Neural crest cell (in vitro differentiated cells): ENCODE results near the gene MIEN1. TPM values are rescaled to one million over a fixed set of nuclear protein-coding genes. Genes with fewer than 3 reads are reported as not detected.

Source experiments
- DNase-seq: peaks from one replicate; pipeline ENCODE4 v3.0.0; 2021; ENCODE audit warnings: low read depth, mixed read lengths, low spot score
- H3K27ac Mint-ChIP-seq: one replicate; pipeline ENCODE4 v1.8.0; 2021; ENCODE audit warnings: mild to moderate bottlenecking, mixed read lengths; ENCODE audit not compliant: unreplicated experiment
- H3K27me3 Mint-ChIP-seq: 2 replicates; pipeline ENCODE4 v1.8.0; 2021; ENCODE audit warnings: low read depth, mild to moderate bottlenecking, mixed read lengths
- H3K36me3 Mint-ChIP-seq: 2 replicates; pipeline ENCODE4 v1.8.0; 2021; ENCODE audit warnings: low read depth, mild to moderate bottlenecking, mixed read lengths
- H3K4me1 Mint-ChIP-seq: 2 replicates; pipeline ENCODE4 v1.8.0; 2021; ENCODE audit warnings: mixed read lengths
- H3K4me3 Mint-ChIP-seq: one replicate; pipeline ENCODE4 v1.8.0; 2021; ENCODE audit warnings: mild to moderate bottlenecking, mixed read lengths
- H3K9me3 Mint-ChIP-seq: 2 replicates; pipeline ENCODE4 v1.8.0; 2021; ENCODE audit warnings: mixed read lengths
- CTCF ChIP-seq: fragments of 200-600 bp; sonication (generic); conservative IDR thresholded peaks from 2 replicates; pipeline ENCODE4 v1.5.0; 2021; ENCODE audit warnings: antibody characterized with exemption, mild to moderate bottlenecking
- total RNA-seq: library from RNA; stranded (reverse); gene quantifications from 2 replicates; pipeline ENCODE4 v1.2.1, GENCODE V29; 2021

The MIEN1 gene
- total RNA-seq, 1 donor from 2014 or later, result 35.6 TPM

GRCh38 chr17:39744836-39745215 lies 14.5 kb upstream of the MIEN1 start:
- no peaks in the 10 kb centered on the region for H3K4me1 Mint-ChIP-seq
- no peak overlapping the region for H3K27ac Mint-ChIP-seq
- DNase-seq, result no peak
- no peak overlapping the region for H3K4me3 Mint-ChIP-seq
- H3K9me3 Mint-ChIP-seq, result no peaks in the 10 kb centered on the region
- no peaks in the 10 kb centered on the region for H3K36me3 Mint-ChIP-seq
- TF ChIP-seq CTCF, result no peak
- H3K27me3 Mint-ChIP-seq, result peaks cover 64% of the 10 kb centered on the region

- H3K27ac Mint-ChIP-seq, result no peak overlapping the region
- no peak for TF ChIP-seq CTCF
- no peak overlapping the region for H3K4me3 Mint-ChIP-seq
- peaks cover 67% of the 10 kb centered on the region for H3K27me3 Mint-ChIP-seq
- DNase-seq, result no peak
- no peaks in the 10 kb centered on the region for H3K9me3 Mint-ChIP-seq
- no peaks in the 10 kb centered on the region for H3K4me1 Mint-ChIP-seq
- H3K36me3 Mint-ChIP-seq, result no peaks in the 10 kb centered on the region
Measured at GRCh38 chr17:39744075-39744835, 13.9 kb upstream of the MIEN1 start.

GRCh38 chr17:39742856-39743436 lies 12.6 kb upstream of the MIEN1 start:
- H3K9me3 Mint-ChIP-seq, result no peaks in the 10 kb centered on the region
- H3K4me1 Mint-ChIP-seq, result no peaks in the 10 kb centered on the region
- H3K27ac Mint-ChIP-seq, result no peak overlapping the region
- DNase-seq, result no peak
- no peak for TF ChIP-seq CTCF
- no peaks in the 10 kb centered on the region for H3K36me3 Mint-ChIP-seq
- H3K4me3 Mint-ChIP-seq, result no peak overlapping the region
- peaks cover 76% of the 10 kb centered on the region for H3K27me3 Mint-ChIP-seq

- H3K27ac Mint-ChIP-seq, result no peak overlapping the region
- H3K36me3 Mint-ChIP-seq, result no peaks in the 10 kb centered on the region
- peaks cover 76% of the 10 kb centered on the region for H3K27me3 Mint-ChIP-seq
Measured at GRCh38 chr17:39742126-39742855, 12.0 kb upstream of the MIEN1 start.

More at GRCh38 chr17:39742126-39742855, 12.0 kb upstream of the MIEN1 start:
- TF ChIP-seq CTCF, result no peak
- DNase-seq, result no peak
- no peak overlapping the region for H3K4me3 Mint-ChIP-seq
- H3K4me1 Mint-ChIP-seq, result no peaks in the 10 kb centered on the region
- no peaks in the 10 kb centered on the region for H3K9me3 Mint-ChIP-seq
